Smooth muscle cell (in vitro differentiated cells): ENCODE results near the gene C1orf21. TPM values are rescaled to one million over a fixed set of nuclear protein-coding genes. Genes with fewer than 3 reads are reported as not detected.

ENCODE experiments used
- DNase-seq: peaks from one replicate; lab custom pipeline; 2025; ENCODE audit not compliant: unreplicated experiment; lab: John Stamatoyannopoulos, UW
- H2AFZ ChIP-seq: fragments of 200-600 bp; sonication (generic); 2 replicates; pipeline ENCODE4 v1.6.0; 2016; ENCODE audit warnings: antibody characterized with exemption, low read depth, mild to moderate bottlenecking
- H3F3A ChIP-seq: fragments of 200-600 bp; sonication (generic); 2 replicates; pipeline ENCODE4 v1.6.0; 2017; ENCODE audit warnings: antibody characterized with exemption, low read depth
- H3K27ac ChIP-seq: fragments of 200-600 bp; sonication (generic); 2 replicates; pipeline ENCODE4 v1.5.1; 2016; ENCODE audit warnings: low read depth, mild to moderate bottlenecking
- H3K27me3 ChIP-seq: fragments of 200-600 bp; sonication (generic); 2 replicates; pipeline ENCODE4 v1.6.1; 2016; ENCODE audit warnings: low read depth, mild to moderate bottlenecking
- H3K36me3 ChIP-seq: fragments of 200-600 bp; sonication (generic); 2 replicates; pipeline ENCODE4 v1.5.1; 2016; ENCODE audit warnings: low read depth
- H3K4me1 ChIP-seq: fragments of 200-600 bp; sonication (generic); 2 replicates; pipeline ENCODE4 v1.5.1; 2016; ENCODE audit warnings: low read depth
- H3K4me2 ChIP-seq: fragments of 200-600 bp; sonication (generic); 2 replicates; pipeline ENCODE4 v1.6.0; 2016; ENCODE audit warnings: mild to moderate bottlenecking
- H3K4me3 ChIP-seq: fragments of 200-600 bp; sonication (generic); 2 replicates; pipeline ENCODE4 v1.5.1; 2016; ENCODE audit warnings: mild to moderate bottlenecking
- H3K79me2 ChIP-seq: fragments of 200-600 bp; sonication (generic); 2 replicates; pipeline ENCODE4 v1.6.0; 2016; ENCODE audit warnings: low read depth, mild to moderate bottlenecking
- H3K9ac ChIP-seq: fragments of 200-600 bp; sonication (generic); 2 replicates; pipeline ENCODE4 v1.6.0; 2016; ENCODE audit warnings: low read depth
- H3K9me3 ChIP-seq: fragments of 200-600 bp; sonication (generic); replicated peaks from 2 replicates; pipeline ENCODE4 v1.5.1; 2016; ENCODE audit warnings: low read depth
- H4K20me1 ChIP-seq: fragments of 200-600 bp; sonication (generic); 2 replicates; pipeline ENCODE4 v1.6.0; 2016; ENCODE audit warnings: low read depth
- WGBS: methylation state at CpG from one replicate; pipeline ENCODE4 v1.1.7; 2016; ENCODE audit warnings: low lambda C conversion rate; 5-methylcytosine and 5-hydroxymethylcytosine counted together
- polyA plus RNA-seq: library from polyadenylated mRNA; unstranded; fragments of >200 nt; fragmentation: Nextera tagmentation; extraction: Ambion mirVana; gene quantifications from 2 replicates; pipeline ENCODE4 v1.2.1, GENCODE V29; 2016
- total RNA-seq: library from RNA; depleted of rRNA; stranded (reverse); fragments of >200 nt; gene quantifications from 2 replicates; pipeline ENCODE4 v1.2.3, GENCODE V29; 2014
- TF ChIP-seq, protein P1 (sequence below): fragments of 200-600 bp; sonication (generic); IDR thresholded peaks from 2 replicates; pipeline ENCODE4 v1.5.1; 2017; ENCODE audit warnings: borderline replicate concordance, mild to moderate bottlenecking, antibody characterized with exemption; ENCODE audit not compliant: insufficient read depth, poor library complexity, severe bottlenecking

Gene C1orf21
- total and polyA plus RNA-seq, 2 experiments from 2014 or later = 24.2 to 39.4 TPM

DNA sequence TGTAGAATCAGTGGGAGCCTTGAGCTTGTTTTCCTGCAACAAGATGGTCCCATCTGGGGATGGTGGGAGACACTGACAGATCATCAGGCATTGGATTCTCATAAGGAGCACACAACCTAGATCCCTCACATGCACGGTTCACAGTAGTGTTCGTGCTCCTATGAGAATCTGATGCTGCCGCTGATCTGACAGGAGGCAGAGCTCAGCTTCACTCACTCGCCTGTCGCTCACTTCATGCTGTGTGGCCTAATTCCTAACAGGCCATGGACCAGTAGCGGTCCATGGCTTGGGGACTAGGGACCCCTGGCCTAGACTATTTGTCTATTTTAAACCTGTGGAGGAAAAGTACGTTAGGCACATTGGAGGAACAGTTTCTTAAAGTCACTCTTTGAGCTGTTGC lies 227.8 kb downstream of the C1orf21 start:
- H3K4me3 ChIP-seq = no peak overlapping the region
- H3K9me3 ChIP-seq = no peaks in the 10 kb centered on the region
- DNase-seq = no peak
- no peaks in the 10 kb centered on the region for H3K36me3 ChIP-seq
- H3K9ac ChIP-seq = no peak overlapping the region
- TF ChIP-seq, protein P1, sequence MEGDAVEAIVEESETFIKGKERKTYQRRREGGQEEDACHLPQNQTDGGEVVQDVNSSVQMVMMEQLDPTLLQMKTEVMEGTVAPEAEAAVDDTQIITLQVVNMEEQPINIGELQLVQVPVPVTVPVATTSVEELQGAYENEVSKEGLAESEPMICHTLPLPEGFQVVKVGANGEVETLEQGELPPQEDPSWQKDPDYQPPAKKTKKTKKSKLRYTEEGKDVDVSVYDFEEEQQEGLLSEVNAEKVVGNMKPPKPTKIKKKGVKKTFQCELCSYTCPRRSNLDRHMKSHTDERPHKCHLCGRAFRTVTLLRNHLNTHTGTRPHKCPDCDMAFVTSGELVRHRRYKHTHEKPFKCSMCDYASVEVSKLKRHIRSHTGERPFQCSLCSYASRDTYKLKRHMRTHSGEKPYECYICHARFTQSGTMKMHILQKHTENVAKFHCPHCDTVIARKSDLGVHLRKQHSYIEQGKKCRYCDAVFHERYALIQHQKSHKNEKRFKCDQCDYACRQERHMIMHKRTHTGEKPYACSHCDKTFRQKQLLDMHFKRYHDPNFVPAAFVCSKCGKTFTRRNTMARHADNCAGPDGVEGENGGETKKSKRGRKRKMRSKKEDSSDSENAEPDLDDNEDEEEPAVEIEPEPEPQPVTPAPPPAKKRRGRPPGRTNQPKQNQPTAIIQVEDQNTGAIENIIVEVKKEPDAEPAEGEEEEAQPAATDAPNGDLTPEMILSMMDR = no peak
- H3F3A ChIP-seq = no peaks in the 10 kb centered on the region
- no peaks in the 10 kb centered on the region for H4K20me1 ChIP-seq
- H3K27ac ChIP-seq = no peak overlapping the region
- H3K4me2 ChIP-seq = no peak overlapping the region
- no peaks in the 10 kb centered on the region for H3K79me2 ChIP-seq
- H3K4me1 ChIP-seq = peaks cover 12% of the 10 kb centered on the region
- H2AFZ ChIP-seq = no peak overlapping the region
- no peaks in the 10 kb centered on the region for H3K27me3 ChIP-seq
- WGBS = 97% methylated on average over 7 of the region's 7 CpGs

DNA sequence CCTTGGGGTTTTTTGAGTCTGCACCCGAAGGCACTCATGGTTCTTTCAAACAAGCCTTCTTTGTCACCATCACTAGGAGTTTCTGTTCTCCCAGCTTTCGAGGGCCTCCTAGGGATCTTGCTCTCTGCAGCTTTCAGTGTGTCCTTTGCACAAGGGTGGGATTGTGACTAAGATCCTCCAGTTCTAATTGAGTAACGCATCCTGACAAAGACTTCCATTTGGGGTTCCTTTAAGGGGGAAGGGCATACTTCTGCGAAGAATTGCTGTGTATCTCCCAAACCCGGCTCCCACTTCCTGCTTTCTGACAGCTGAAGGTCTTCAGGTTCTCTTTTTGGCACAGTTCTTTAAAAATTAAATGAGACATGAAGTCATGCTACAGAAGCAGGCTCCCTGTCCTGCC lies 228.5 kb downstream of the C1orf21 start:
- Histone ChIP-seq H3K27ac (no peak overlapping the region), H3F3A (no peaks in the 10 kb centered on the region), H2AFZ (no peak overlapping the region), H3K9ac (no peak overlapping the region), H3K4me1 (peaks cover 12% of the 10 kb centered on the region), H3K79me2 (no peaks in the 10 kb centered on the region), H3K9me3 (no peaks in the 10 kb centered on the region), H3K4me3 (no peak overlapping the region), H4K20me1 (no peaks in the 10 kb centered on the region), H3K36me3 (no peaks in the 10 kb centered on the region), H3K27me3 (no peaks in the 10 kb centered on the region), H3K4me2 (no peak overlapping the region)
- no peak for DNase-seq
- TF ChIP-seq, protein P1 = no peak
- WGBS = 94% methylated on average over 5 of the region's 5 CpGs

DNA sequence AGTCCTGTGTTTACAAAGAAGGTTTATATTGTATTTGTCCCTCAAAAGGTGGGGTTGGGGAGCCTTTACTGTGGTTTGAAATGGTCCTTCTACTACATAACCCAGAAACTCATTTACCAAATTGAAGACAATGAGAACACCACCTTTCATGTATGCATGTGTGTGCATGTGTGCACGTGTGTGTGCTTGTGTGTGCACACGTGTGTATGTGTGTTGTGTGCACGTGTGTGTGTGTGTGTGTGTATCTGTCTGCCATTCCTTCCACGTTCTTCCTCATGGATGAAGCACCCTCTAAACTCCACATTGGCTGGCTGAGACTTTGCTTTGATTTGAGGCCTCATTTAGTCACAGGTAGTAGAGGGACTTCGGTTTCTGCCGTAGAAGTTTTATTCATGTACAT lies 229.7 kb downstream of the C1orf21 start:
- no peaks in the 10 kb centered on the region for H3K79me2 ChIP-seq
- no peak overlapping the region for H3K9ac ChIP-seq
- no peak overlapping the region for H3K4me3 ChIP-seq
- 98% methylated on average over 6 of the region's 6 CpGs for WGBS
- H2AFZ ChIP-seq = no peak overlapping the region
- no peak overlapping the region for H3K27ac ChIP-seq
- no peaks in the 10 kb centered on the region for H3K36me3 ChIP-seq
- TF ChIP-seq, protein P1 = no peak
- no peak overlapping the region for H3K4me2 ChIP-seq
- no peak for DNase-seq
- H3K9me3 ChIP-seq = no peaks in the 10 kb centered on the region
- H3K4me1 ChIP-seq = peaks cover 9% of the 10 kb centered on the region
- H3K27me3 ChIP-seq = no peaks in the 10 kb centered on the region
- H3F3A ChIP-seq = no peaks in the 10 kb centered on the region
- H4K20me1 ChIP-seq = no peaks in the 10 kb centered on the region

DNA sequence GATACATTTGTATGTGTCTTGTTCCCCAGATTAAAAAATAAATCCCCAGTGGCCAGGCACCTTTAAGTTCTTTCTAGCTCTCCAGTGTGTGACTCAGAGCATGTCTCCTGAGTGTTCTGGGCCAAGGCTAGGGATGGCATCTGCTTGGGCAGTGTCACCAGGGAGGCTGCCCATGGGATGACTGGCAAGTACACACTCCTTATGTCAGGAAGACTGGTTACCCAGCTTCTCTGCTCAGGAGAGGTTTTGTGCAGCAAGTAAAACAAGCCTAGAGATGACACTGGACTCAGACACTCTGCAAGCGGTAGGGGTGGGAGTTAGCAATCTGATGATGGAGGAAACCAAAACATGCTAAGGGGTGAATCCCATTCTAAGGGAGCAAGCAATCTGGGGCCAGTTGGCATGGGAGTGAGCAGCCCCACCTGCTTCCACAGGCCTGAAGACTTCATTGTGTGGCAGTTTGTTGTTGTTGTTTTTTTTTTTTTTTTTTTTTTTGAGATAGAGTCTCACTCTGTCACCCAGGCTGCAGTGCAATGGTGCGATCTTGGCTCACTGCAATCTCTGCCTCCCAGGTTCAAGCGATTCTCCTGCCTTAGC lies 230.7 kb downstream of the C1orf21 start:
- H3K9ac ChIP-seq = no peak overlapping the region

More for the DNA sequence above, 230.7 kb downstream of the C1orf21 start:
- H4K20me1 ChIP-seq = no peaks in the 10 kb centered on the region
- H3K4me3 ChIP-seq = no peak overlapping the region
- no peak for DNase-seq
- no peaks in the 10 kb centered on the region for H3F3A ChIP-seq
- H3K9me3 ChIP-seq = no peaks in the 10 kb centered on the region
- H3K36me3 ChIP-seq = no peaks in the 10 kb centered on the region
- 98% methylated on average over 2 of the region's 3 CpGs for WGBS
- TF ChIP-seq, protein P1 = no peak
- H3K4me1 ChIP-seq = peaks cover 6% of the 10 kb centered on the region
- no peaks in the 10 kb centered on the region for H3K79me2 ChIP-seq
- H2AFZ ChIP-seq = no peak overlapping the region
- no peaks in the 10 kb centered on the region for H3K27me3 ChIP-seq
- H3K27ac ChIP-seq = no peak overlapping the region
- H3K4me2 ChIP-seq = no peak overlapping the region
